Fibroblast of pulmonary artery (primary cell): ENCODE data around the gene INSRR.

Source experiments
- DNase-seq: peaks from one replicate; pipeline ENCODE4 v3.0.0-alpha.2; 2010; ENCODE audit warnings: low read depth
- H3K4me3 ChIP-seq: replicated peaks from 2 replicates; pipeline ENCODE4 v1.5.1; 2011; ENCODE audit warnings: low read depth, mild to moderate bottlenecking, control low read depth, low read length, moderate library complexity
- CTCF ChIP-seq: IDR thresholded peaks from 2 replicates; pipeline ENCODE4 v1.5.1; 2011; ENCODE audit warnings: mild to moderate bottlenecking, control low read depth, low read length, inconsistent platforms; ENCODE audit errors: missing control alignments

The INSRR gene

GRCh38 chr1:156814571-156815260, 44.2 kb downstream of the INSRR start:
- DNase-seq = no peak
- no peak overlapping the region for H3K4me3 ChIP-seq
- TF ChIP-seq CTCF = no peak

GRCh38 chr1:156813750-156814570, 45.0 kb downstream of the INSRR start:
- DNase-seq = peak; percentile 50
- H3K4me3 ChIP-seq = peak overlapping the region; percentile 36
- peak; percentile 48 for TF ChIP-seq CTCF

DNA sequence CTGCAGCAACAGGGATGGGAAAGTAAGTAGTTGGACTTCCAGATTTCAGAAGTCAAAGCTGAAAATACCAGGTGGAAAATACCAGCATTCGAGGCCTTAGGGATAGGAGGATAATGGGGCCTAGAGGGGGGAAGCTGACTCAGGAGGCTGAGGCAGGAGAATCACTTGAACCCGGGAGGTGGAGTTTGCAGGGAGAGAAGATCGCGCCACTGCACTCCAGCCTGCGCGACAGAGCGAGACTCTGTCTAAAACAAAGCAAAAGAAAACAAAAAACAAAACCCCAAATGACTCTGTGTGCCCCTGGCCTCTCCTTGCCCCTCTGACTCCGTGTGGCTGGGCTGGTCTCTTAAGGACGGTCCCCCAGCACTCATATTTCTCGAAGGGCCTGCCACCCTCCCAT, 45.6 kb downstream of the INSRR start:
- no peak for TF ChIP-seq CTCF
- DNase-seq = no peak
- no peak overlapping the region for H3K4me3 ChIP-seq

GRCh38 chr1:156812293-156812990, 46.5 kb downstream of the INSRR start:
- no peak for TF ChIP-seq CTCF
- H3K4me3 ChIP-seq = no peak overlapping the region
- no peak for DNase-seq

DNA sequence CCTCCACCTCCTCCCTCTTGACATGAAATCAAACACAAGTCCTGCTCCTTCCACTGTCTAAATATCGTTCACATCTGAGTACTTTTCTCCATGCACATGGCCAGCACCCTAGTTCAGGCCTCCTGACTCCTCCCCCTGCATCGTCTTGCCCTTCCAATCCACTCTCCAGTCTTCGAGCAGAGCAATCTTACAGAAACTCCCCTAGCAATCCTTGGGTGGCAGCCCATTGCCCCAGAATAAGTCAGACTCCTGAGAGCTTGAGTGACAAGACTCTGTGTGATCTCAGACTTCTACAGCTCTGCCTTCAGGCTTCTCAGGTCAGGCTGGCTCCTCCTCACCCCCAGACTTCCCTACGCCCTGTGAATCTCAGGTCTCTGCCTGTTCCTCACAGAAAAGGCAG, 47.7 kb downstream of the INSRR start:
- no peak overlapping the region for H3K4me3 ChIP-seq
- no peak for TF ChIP-seq CTCF
- no peak for DNase-seq

GRCh38 chr1:156809711-156810366, 49.1 kb downstream of the INSRR start:
- no peak for DNase-seq
- no peak overlapping the region for H3K4me3 ChIP-seq
- no peak for TF ChIP-seq CTCF
